ENCODE results near the gene MRAS. TPM values are rescaled to one million over a fixed set of nuclear protein-coding genes. Genes with fewer than 3 reads are reported as not detected.

MRAS gene
- total and polyA plus RNA-seq, 2 of the 8 experiments (the other 6 are each of a cell fraction or from before 2014, with no cell fraction given) = 10.6 to 16.2 TPM

- no peak overlapping the region for H3K23ac ChIP-seq (ENCODE audit: insufficient read length)
- DNase-seq (ENCODE audit: low read depth in 1 of 2, low spot score in 2 of 2) = no peak
- H3K9ac ChIP-seq (replicated peaks in 1 of 4; ENCODE audit: extremely low read depth in 1 of 4, low read depth in 3 of 4, low read length in 3 of 4) = no peak overlapping the region
- ChIA-PET POLR2A (ENCODE audit: partially characterized antibody) (no interaction called here), CTCF (ENCODE audit: partially characterized antibody) (interaction anchor here (1.4 to 4.6 kb wide), 3 partner anchors 10 to 74 kb away, joined by 3 to 37 read pairs (median 5); no protein-coding TSS in a partner anchor)
- H3K4me3 ChIP-seq (ENCODE audit: extremely low read depth in 1 of 4, insufficient read depth in 2 of 4, low read depth in 3 of 4, low read length in 4 of 4) = no peak overlapping the region
- no peak overlapping the region for H2AK5ac ChIP-seq (ENCODE audit: low read depth, low read length)
- no peak overlapping the region for H3K18ac ChIP-seq (ENCODE audit: extremely low read depth, low read length)
- H2BK5ac ChIP-seq (ENCODE audit: low read depth, low read length) = no peak overlapping the region
- no peak overlapping the region for H4K91ac ChIP-seq (replicated peaks; ENCODE audit: insufficient read length, low read length)
- H3K9me3 ChIP-seq (ENCODE audit: insufficient read depth in 2 of 2, low read depth in 1 of 2, low read length in 1 of 2) = 0 out of 4 replicates have a peak, but pooled peaks cover 0 to 4% of the 10 kb centered on the region in 2 experiments
- H4K5ac ChIP-seq (ENCODE audit: insufficient read length, low read depth, low read length) = no peak overlapping the region
- H3K27me3 ChIP-seq (replicated peaks in 1 of 4; ENCODE audit: control insufficient read depth in 3 of 4, extremely low read depth in 1 of 4, insufficient read depth in 3 of 4, low read length in 3 of 4) = no peaks in the 10 kb centered on the region; a peak in 1 of 7 replicates
- H3K56ac ChIP-seq (replicated peaks; ENCODE audit: insufficient read length, low read depth, low read length) = no peak overlapping the region
- H2BK15ac ChIP-seq (ENCODE audit: low read length) = no peak overlapping the region
- H3K4ac ChIP-seq (replicated peaks; ENCODE audit: insufficient read length, low read depth, low read length) = no peak overlapping the region
- H2BK120ac ChIP-seq (replicated peaks; ENCODE audit: low read depth, low read length) = no peak overlapping the region
- no peak overlapping the region for H2AFZ ChIP-seq (ENCODE audit: low read length)
- H2BK20ac ChIP-seq (ENCODE audit: low read length) = no peak overlapping the region
- no peaks in the 10 kb centered on the region for H3K23me2 ChIP-seq (ENCODE audit: low read depth, low read length)
- H4K8ac ChIP-seq (ENCODE audit: extremely low read depth, insufficient read depth, low read length) = no peak overlapping the region
- H3K4me1 ChIP-seq (replicated peaks in 1 of 4; ENCODE audit: control insufficient read depth in 3 of 4, insufficient read depth in 4 of 4, low read length in 3 of 4) = peaks cover 5 to 25% (median 16%) of the 10 kb centered on the region in 4 experiments
- H4K20me1 ChIP-seq (replicated peaks in 1 of 2; ENCODE audit: control insufficient read depth in 1 of 2, insufficient read depth in 2 of 2, low read length in 2 of 2) = no peaks in the 10 kb centered on the region
- no peak overlapping the region for H3K27ac ChIP-seq (ENCODE audit: low read depth, low read length)
- H3K36me3 ChIP-seq (ENCODE audit: control insufficient read depth in 2 of 4, insufficient read depth in 4 of 4, low read length in 3 of 4) = peaks cover 0 to 8% (median 2%) of the 10 kb centered on the region in 4 experiments; a peak in 1 of 8 replicates
- H3K79me1 ChIP-seq (ENCODE audit: low read depth, low read length) = no peaks in the 10 kb centered on the region
- 97% methylated on average over 2 of the region's 2 CpGs; no CpG with 5 or more reads in 1 of the 2 experiments for WGBS, 2 experiments (ENCODE audit: extremely low coverage in 1 of 2, insufficient coverage in 1 of 2, insufficient read length in 1 of 2, insufficient replicate concordance in 2 of 2, low coverage in 1 of 2, low lambda C conversion rate in 2 of 2, missing lambda C conversion rate in 1 of 2)
- no peak overlapping the region for H3K14ac ChIP-seq (ENCODE audit: insufficient read length)
- no peak overlapping the region for H3K4me2 ChIP-seq (ENCODE audit: insufficient read depth in 1 of 2, low read depth in 2 of 2, low read length in 2 of 2)
- no peaks in the 10 kb centered on the region for H3K79me2 ChIP-seq (ENCODE audit: control insufficient read depth in 1 of 2, insufficient read depth in 2 of 2, low read length in 2 of 2)
- no peak for FAIRE-seq
- H2BK12ac ChIP-seq (ENCODE audit: low read depth, low read length) = no peak overlapping the region
- TF ChIP-seq SRF (IDR thresholded peaks at IDR 0.05; ENCODE audit: low read depth, low read length) (no peak), CREB1 (IDR thresholded peaks at IDR 0.05) (no peak), POLR2A (IDR thresholded peaks at IDR 0.05; ENCODE audit: control extremely low read depth in 1 of 2, low read depth in 2 of 2, low read length in 2 of 2) (no peak), CBX5 (IDR thresholded peaks at IDR 0.05; ENCODE audit: low read depth, low read length) (no peak), ATF3 (IDR thresholded peaks at IDR 0.05; ENCODE audit: insufficient read depth, low read depth, low read length) (no peak), EP300 (IDR thresholded peaks at IDR 0.05; ENCODE audit: borderline replicate concordance in 1 of 2, low read depth in 2 of 2, low read length in 2 of 2) (no peak)
These were observed 58.2 kb downstream of the MRAS start for GRCh38 chr3:138406606-138407005.
